HCT116 (cell line): ENCODE measurements around the gene UBAP1L. TPM values are rescaled to one million over a fixed set of nuclear protein-coding genes. Genes with fewer than 3 reads are reported as not detected.

ENCODE experiments used
- ATAC-seq: fragments of 200-7000 bp; cut with Tn5 transposase; 2 replicates; pipeline ENCODE4 v1.9.1; 2020; ENCODE audit warnings: mild to moderate bottlenecking, moderate library complexity
- BruUV-seq: library from RNA; stranded (reverse); fragments of 400-500 nt; replicated peaks from 2 replicates; lab custom pipeline; 2021; lab: Mats Ljungman, UMichigan
- CTCF ChIA-PET: fragments of 300-600 bp; sonication (Branson Sonifier 250); formaldehyde crosslinking; loops from one replicate; lab custom pipeline; 2021; ENCODE audit warnings: antibody characterized with exemption; lab: Charles Lee
- POLR2A ChIA-PET: fragments of 300-600, 350-600 bp; sonication (Branson Sonifier 250); formaldehyde crosslinking; loops from one replicate; lab custom pipeline; 2021; ENCODE audit warnings: antibody characterized with exemption; lab: Charles Lee
- RAD21 ChIA-PET, 2 experiments: fragments of 300-600 bp; sonication (Branson Sonifier 250); formaldehyde crosslinking; loops; one replicate each; lab custom pipeline; 2023; ENCODE audit warnings: low total read pairs in 2 of 2; ENCODE audit not compliant: uncharacterized antibody in 2 of 2, unreplicated experiment in 2 of 2, low non-redundant PET in 1 of 2; lab: Charles Lee
- DNase-seq: peaks from one replicate; pipeline ENCODE4 v3.0.0-alpha.2; 2010; ENCODE audit warnings: low read depth, low spot score
- H2AFZ ChIP-seq: fragments of 200-600 bp; shearing (Covaris generic), sonication (generic); 2 replicates; pipeline ENCODE4 v1.6.1; 2017; ENCODE audit warnings: low read depth, mixed run types, mixed read lengths, antibody characterized with exemption, low read length; ENCODE audit not compliant: poor library complexity, severe bottlenecking
- H3K27ac ChIP-seq: 2 replicates; pipeline ENCODE4 v1.5.1; 2012; ENCODE audit warnings: low read depth, low read length
- H3K27me3 ChIP-seq: fragments of 200-600 bp; sonication (generic); 2 replicates; pipeline ENCODE4 v1.6.1; 2016; ENCODE audit warnings: mixed run types, low read length, mixed read lengths; ENCODE audit not compliant: insufficient read depth
- H3K36me3 ChIP-seq, 2 experiments: fragments of 200-500 bp in 1 of 2; fragments of 200-600 bp in 1 of 2; sonication (Bioruptor generic) in 1 of 2; sonication (generic) in 1 of 2; 2 replicates each; pipeline versions ENCODE4 v1.5.1 to v1.6.1; 2014 to 2016; ENCODE audit warnings: low read length in 2 of 2, inconsistent platforms in 1 of 2, mixed read lengths in 1 of 2, mixed run types in 1 of 2; ENCODE audit not compliant: insufficient read depth in 2 of 2, control insufficient read depth in 1 of 2
- H3K4me1 ChIP-seq, 2 experiments: fragments of 200-600 bp in 1 of 2; sonication (generic) in 1 of 2; 2 replicates each; pipeline versions ENCODE4 v1.5.1 to v1.6.1; 2012 to 2017; ENCODE audit warnings: low read length in 2 of 2, inconsistent platforms in 1 of 2, mild to moderate bottlenecking in 1 of 2, mixed read lengths in 1 of 2, mixed run types in 1 of 2, moderate library complexity in 1 of 2; ENCODE audit not compliant: insufficient read depth in 2 of 2, control insufficient read depth in 1 of 2
- H3K4me2 ChIP-seq: fragments of 200-600 bp; sonication (generic); 2 replicates; pipeline ENCODE4 v1.6.1; 2017; ENCODE audit warnings: mixed run types, low read length, mixed read lengths
- H3K4me3 ChIP-seq, 2 experiments: fragments of 200-600 bp in 1 of 2; sonication (generic) in 1 of 2; replicated peaks in 1 of 2; 2 replicates each; pipeline ENCODE4 v1.5.1; 2011 to 2016; ENCODE audit warnings: low read length in 2 of 2, control low read depth in 1 of 2, low read depth in 1 of 2, mild to moderate bottlenecking in 1 of 2, mixed read lengths in 1 of 2, mixed run types in 1 of 2
- H3K79me2 ChIP-seq: fragments of 200-600 bp; sonication (generic); 2 replicates; pipeline ENCODE4 v1.6.1; 2017; ENCODE audit warnings: mild to moderate bottlenecking, mixed run types, low read length, moderate library complexity, mixed read lengths; ENCODE audit not compliant: insufficient read depth
- H3K9ac ChIP-seq: fragments of 200-600 bp; sonication (generic); 2 replicates; pipeline ENCODE4 v1.6.1; 2016; ENCODE audit warnings: low read length, mixed read lengths
- H3K9me2 ChIP-seq: fragments of 200-600 bp; sonication (generic), shearing (Covaris generic); 2 replicates; pipeline ENCODE4 v1.6.1; 2017; ENCODE audit warnings: mixed run types, mild to moderate bottlenecking, moderate library complexity; ENCODE audit not compliant: insufficient read depth
- H3K9me3 ChIP-seq, 2 experiments: fragments of 200-500 bp in 1 of 2; fragments of 200-600 bp in 1 of 2; sonication (Bioruptor generic) in 1 of 2; sonication (generic) in 1 of 2; 2 replicates each; pipeline ENCODE4 v1.6.1; 2014 to 2017; ENCODE audit warnings: low read length in 2 of 2, mixed read lengths in 2 of 2, inconsistent platforms in 1 of 2, low read depth in 1 of 2, mild to moderate bottlenecking in 1 of 2, mixed run types in 1 of 2, moderate library complexity in 1 of 2; ENCODE audit not compliant: control insufficient read depth in 1 of 2, insufficient read depth in 1 of 2
- H4K20me1 ChIP-seq: fragments of 200-600 bp; sonication (generic), shearing (Covaris generic); 2 replicates; pipeline ENCODE4 v1.6.1; 2017; ENCODE audit warnings: mixed run types, mild to moderate bottlenecking, moderate library complexity; ENCODE audit not compliant: insufficient read depth
- POLR2AphosphoS5 ChIP-seq: IDR thresholded peaks from 2 replicates; pipeline ENCODE4 v1.6.1; 2011; ENCODE audit warnings: mild to moderate bottlenecking, low read depth, low read length, moderate library complexity
- SRF ChIP-seq: IDR thresholded peaks from 2 replicates; pipeline ENCODE4 v1.6.1; 2012; ENCODE audit warnings: low read depth
- intact Hi-C: fragments of 100-400 bp; cut with micrococcal nuclease; formaldehyde crosslinking; loops from 2 replicates; pipeline ENCODE4 v1.10.0; 2022
- total RNA-seq: library from RNA; stranded (reverse); gene quantifications from one replicate; pipeline ENCODE4 v1.2.1, GENCODE V29; 2021; ENCODE audit not compliant: unreplicated experiment
- TF ChIP-seq, protein P1 (sequence below): IDR thresholded peaks from 2 replicates; pipeline ENCODE4 v1.6.1; 2012; ENCODE audit warnings: low read depth

The UBAP1L gene
- total RNA-seq, 1 experiment from 2014 or later: 4.0 TPM

DNA sequence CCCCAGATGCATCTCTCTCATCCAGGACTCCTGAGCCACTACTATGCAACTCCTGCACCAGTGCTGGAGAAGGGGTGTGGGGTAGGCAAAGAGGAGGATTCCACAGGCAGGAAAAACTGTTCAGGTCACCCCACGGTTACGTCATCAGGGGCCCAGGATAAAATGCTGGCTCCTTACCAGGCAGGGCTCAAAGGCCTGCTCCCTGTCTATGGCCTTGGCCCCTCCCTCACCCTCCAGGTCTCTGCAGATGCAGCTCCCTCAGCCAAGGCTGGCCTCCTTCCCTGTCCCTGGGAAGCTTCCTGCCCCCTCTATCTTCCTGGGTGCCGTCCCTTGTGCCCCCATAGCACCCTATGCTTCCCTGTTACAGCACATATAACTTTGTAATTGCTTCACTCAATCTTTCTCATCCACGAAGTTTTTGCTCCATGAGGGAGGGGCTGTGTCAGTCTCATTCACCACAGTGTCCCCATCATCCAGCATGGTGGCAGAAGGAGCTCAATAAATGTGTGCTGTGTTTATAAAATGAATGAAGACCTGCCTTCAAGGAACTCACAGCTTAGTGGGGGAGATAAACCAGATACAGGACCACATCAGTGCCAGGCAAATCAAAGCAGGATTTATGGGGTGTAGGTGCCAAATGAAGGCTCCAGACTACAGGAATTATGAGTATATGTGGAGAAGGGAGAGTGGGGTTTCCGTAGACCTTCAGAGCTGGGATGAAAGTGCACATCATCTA lies 19.8 kb downstream of the UBAP1L start:
- POLR2A ChIA-PET: no interaction called here
- intact Hi-C loops: no loop called here
- Histone ChIP-seq H3K36me3 (peaks cover 6% of the 10 kb centered on the region in 2 experiments; a peak in 3 of 4 replicates), H3K27me3 (no peaks in the 10 kb centered on the region), H3K9me2 (no peaks in the 10 kb centered on the region), H3K9me3 (no peaks in the 10 kb centered on the region), H3K79me2 (no peaks in the 10 kb centered on the region), H3K9ac (no peak overlapping the region), H4K20me1 (no peaks in the 10 kb centered on the region), H3K4me3 (no peak overlapping the region), H3K27ac (no peak overlapping the region), H2AFZ (no peak overlapping the region)
- no peak for DNase-seq
- no peak for ATAC-seq
- TF ChIP-seq SRF (no peak), POLR2AphosphoS5 (no peak)
- TF ChIP-seq, protein P1, sequence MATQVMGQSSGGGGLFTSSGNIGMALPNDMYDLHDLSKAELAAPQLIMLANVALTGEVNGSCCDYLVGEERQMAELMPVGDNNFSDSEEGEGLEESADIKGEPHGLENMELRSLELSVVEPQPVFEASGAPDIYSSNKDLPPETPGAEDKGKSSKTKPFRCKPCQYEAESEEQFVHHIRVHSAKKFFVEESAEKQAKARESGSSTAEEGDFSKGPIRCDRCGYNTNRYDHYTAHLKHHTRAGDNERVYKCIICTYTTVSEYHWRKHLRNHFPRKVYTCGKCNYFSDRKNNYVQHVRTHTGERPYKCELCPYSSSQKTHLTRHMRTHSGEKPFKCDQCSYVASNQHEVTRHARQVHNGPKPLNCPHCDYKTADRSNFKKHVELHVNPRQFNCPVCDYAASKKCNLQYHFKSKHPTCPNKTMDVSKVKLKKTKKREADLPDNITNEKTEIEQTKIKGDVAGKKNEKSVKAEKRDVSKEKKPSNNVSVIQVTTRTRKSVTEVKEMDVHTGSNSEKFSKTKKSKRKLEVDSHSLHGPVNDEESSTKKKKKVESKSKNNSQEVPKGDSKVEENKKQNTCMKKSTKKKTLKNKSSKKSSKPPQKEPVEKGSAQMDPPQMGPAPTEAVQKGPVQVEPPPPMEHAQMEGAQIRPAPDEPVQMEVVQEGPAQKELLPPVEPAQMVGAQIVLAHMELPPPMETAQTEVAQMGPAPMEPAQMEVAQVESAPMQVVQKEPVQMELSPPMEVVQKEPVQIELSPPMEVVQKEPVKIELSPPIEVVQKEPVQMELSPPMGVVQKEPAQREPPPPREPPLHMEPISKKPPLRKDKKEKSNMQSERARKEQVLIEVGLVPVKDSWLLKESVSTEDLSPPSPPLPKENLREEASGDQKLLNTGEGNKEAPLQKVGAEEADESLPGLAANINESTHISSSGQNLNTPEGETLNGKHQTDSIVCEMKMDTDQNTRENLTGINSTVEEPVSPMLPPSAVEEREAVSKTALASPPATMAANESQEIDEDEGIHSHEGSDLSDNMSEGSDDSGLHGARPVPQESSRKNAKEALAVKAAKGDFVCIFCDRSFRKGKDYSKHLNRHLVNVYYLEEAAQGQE: no peak
- TF ChIP-seq, all 23 proteins: peak for 0
- H3K4me1 ChIP-seq: no peaks in the 10 kb centered on the region
- H3K4me2 ChIP-seq: no peak overlapping the region
- CTCF ChIA-PET: interaction anchor here (1.0 to 1.1 kb wide), 2 partner anchors 8 to 39 kb away, joined by 3 to 4 read pairs; no protein-coding TSS in a partner anchor
- BruUV-seq: no TSS peak
- RAD21 ChIA-PET: no interaction called here
